H1 (cell line): ENCODE data around the gene UBA6. TPM values are rescaled to one million over a fixed set of nuclear protein-coding genes. Genes with fewer than 3 reads are reported as not detected.

Experiments used
- CTCF ChIA-PET: fragments of 300-600 bp; sonication (Branson Sonifier 250); formaldehyde crosslinking; loops from one replicate; lab custom pipeline; 2021; ENCODE audit not compliant: partially characterized antibody; lab: Charles Lee
- POLR2A ChIA-PET: fragments of 300-600 bp; sonication (Branson Sonifier 250); formaldehyde crosslinking; loops from one replicate; lab custom pipeline; 2021; ENCODE audit warnings: inconsistent platforms; ENCODE audit not compliant: partially characterized antibody; lab: Charles Lee
- DNase-seq, 2 experiments: peaks; one replicate each; pipeline versions ENCODE4 v3.0.0 to v3.0.0-alpha.2; 2010 to 2022; ENCODE audit warnings: low spot score in 2 of 2, low read depth in 1 of 2, mixed read lengths in 1 of 2
- FAIRE-seq: peaks from 2 replicates; lab custom pipeline; 2011; peaks lifted over from hg19 to GRCh38; lab: Jason Lieb, UNC
- H2AFZ ChIP-seq: 2 replicates; pipeline ENCODE4 v1.8.1; 2012; ENCODE audit warnings: low read length, inconsistent platforms
- H2AK5ac ChIP-seq: 2 replicates; pipeline ENCODE4 v1.6.1; 2013; ENCODE audit warnings: low read depth, low read length
- H2BK120ac ChIP-seq: replicated peaks from 2 replicates; pipeline ENCODE3; 2013; ENCODE audit warnings: low read depth, low read length, inconsistent platforms
- H2BK12ac ChIP-seq: 2 replicates; pipeline ENCODE4 v1.6.1; 2013; ENCODE audit warnings: low read depth, low read length
- H2BK15ac ChIP-seq: 2 replicates; pipeline ENCODE4 v1.6.1; 2013; ENCODE audit warnings: low read length
- H2BK20ac ChIP-seq: 2 replicates; pipeline ENCODE4 v1.6.1; 2013; ENCODE audit warnings: low read length
- H2BK5ac ChIP-seq: 2 replicates; pipeline ENCODE4 v1.6.1; 2013; ENCODE audit warnings: low read depth, low read length
- H3K14ac ChIP-seq: 2 replicates; pipeline ENCODE4 v1.6.1; 2013; ENCODE audit warnings: inconsistent platforms; ENCODE audit not compliant: insufficient read length
- H3K18ac ChIP-seq: 2 replicates; pipeline ENCODE4 v1.6.1; 2013; ENCODE audit warnings: low read length; ENCODE audit errors: extremely low read depth
- H3K23ac ChIP-seq: 2 replicates; pipeline ENCODE4 v1.6.1; 2013; ENCODE audit warnings: inconsistent platforms; ENCODE audit not compliant: insufficient read length
- H3K23me2 ChIP-seq: 2 replicates; pipeline ENCODE4 v1.6.1; 2013; ENCODE audit warnings: low read depth, low read length
- H3K27ac ChIP-seq: 2 replicates; pipeline ENCODE4 v1.6.1; 2011; ENCODE audit warnings: low read depth, low read length, inconsistent platforms
- H3K27me3 ChIP-seq, 4 experiments: replicated peaks in 1 of 4; 1 replicate in 1 of 4; 2 replicates in 3 of 4; pipeline versions ENCODE4 v1.6.1 to v1.8.1; 2011 to 2013; ENCODE audit warnings: low read length in 3 of 4, mild to moderate bottlenecking in 3 of 4, inconsistent platforms in 2 of 4, mixed read lengths in 2 of 4, moderate library complexity in 1 of 4; ENCODE audit not compliant: control insufficient read depth in 3 of 4, insufficient read depth in 3 of 4; ENCODE audit errors: extremely low read depth in 1 of 4
- H3K36me3 ChIP-seq, 4 experiments: 2 replicates each; pipeline versions ENCODE4 v1.6.1 to v1.8.1; 2011 to 2013; ENCODE audit warnings: mild to moderate bottlenecking in 4 of 4, low read length in 3 of 4, moderate library complexity in 2 of 4, control low read depth in 1 of 4, inconsistent platforms in 1 of 4; ENCODE audit not compliant: insufficient read depth in 4 of 4, control insufficient read depth in 2 of 4
- H3K4ac ChIP-seq: replicated peaks from 2 replicates; pipeline ENCODE3; 2013; ENCODE audit warnings: low read length, low read depth, mixed read lengths, inconsistent platforms; ENCODE audit not compliant: insufficient read length
- H3K4me1 ChIP-seq, 4 experiments: replicated peaks in 1 of 4; 1 replicate in 1 of 4; 2 replicates in 3 of 4; pipeline versions ENCODE4 v1.6.1 to v1.8.1; 2011 to 2013; ENCODE audit warnings: low read length in 3 of 4, inconsistent platforms in 2 of 4, mixed read lengths in 1 of 4; ENCODE audit not compliant: insufficient read depth in 4 of 4, control insufficient read depth in 3 of 4
- H3K4me2 ChIP-seq, 2 experiments: 2 replicates each; pipeline versions ENCODE4 v1.6.1 to v1.8.1; 2011 to 2013; ENCODE audit warnings: low read depth in 2 of 2, low read length in 2 of 2, control low read depth in 1 of 2, inconsistent platforms in 1 of 2, mild to moderate bottlenecking in 1 of 2; ENCODE audit not compliant: insufficient read depth in 1 of 2
- H3K4me3 ChIP-seq, 4 experiments: fragments of 200-600, 300-600 bp in 1 of 4; sonication (generic), shearing (Covaris generic), sonication (Bioruptor Twin) in 1 of 4; 2 replicates each; pipeline versions ENCODE4 v1.5.1 to v1.8.1; 2011 to 2016; ENCODE audit warnings: low read length in 4 of 4, low read depth in 3 of 4, control low read depth in 2 of 4, inconsistent platforms in 2 of 4, mild to moderate bottlenecking in 2 of 4, mixed read lengths in 1 of 4, moderate library complexity in 1 of 4; ENCODE audit not compliant: insufficient read depth in 2 of 4; ENCODE audit errors: extremely low read depth in 1 of 4
- H3K56ac ChIP-seq: replicated peaks from 2 replicates; pipeline ENCODE3; 2013; ENCODE audit warnings: low read depth, mild to moderate bottlenecking, mixed read lengths, low read length, inconsistent platforms; ENCODE audit not compliant: insufficient read length
- H3K79me1 ChIP-seq: 2 replicates; pipeline ENCODE4 v1.6.1; 2013; ENCODE audit warnings: low read depth, low read length, control low read depth
- H3K79me2 ChIP-seq, 2 experiments: 2 replicates each; pipeline versions ENCODE4 v1.6.1 to v1.8.1; 2012 to 2013; ENCODE audit warnings: low read length in 2 of 2, mild to moderate bottlenecking in 2 of 2, inconsistent platforms in 1 of 2; ENCODE audit not compliant: insufficient read depth in 2 of 2, control insufficient read depth in 1 of 2
- H3K9ac ChIP-seq, 4 experiments: replicated peaks in 1 of 4; 1 replicate in 1 of 4; 2 replicates in 3 of 4; pipeline versions ENCODE4 v1.6.1 to v1.8.1; 2011 to 2013; ENCODE audit warnings: low read depth in 3 of 4, low read length in 3 of 4, control low read depth in 2 of 4, mild to moderate bottlenecking in 2 of 4, moderate library complexity in 2 of 4, inconsistent platforms in 1 of 4; ENCODE audit errors: extremely low read depth in 1 of 4
- H3K9me3 ChIP-seq, 2 experiments: 2 replicates each; pipeline versions ENCODE4 v1.6.1 to v1.8.1; 2012 to 2013; ENCODE audit warnings: mild to moderate bottlenecking in 2 of 2, moderate library complexity in 2 of 2, control low read depth in 1 of 2, inconsistent platforms in 1 of 2, low read depth in 1 of 2, low read length in 1 of 2, mixed read lengths in 1 of 2; ENCODE audit not compliant: insufficient read depth in 2 of 2
- H4K20me1 ChIP-seq, 2 experiments: replicated peaks in 1 of 2; 2 replicates each; pipeline versions ENCODE3 to v1.8.1; 2011 to 2013; ENCODE audit warnings: inconsistent platforms in 2 of 2, low read length in 2 of 2, mild to moderate bottlenecking in 1 of 2; ENCODE audit not compliant: insufficient read depth in 2 of 2, control insufficient read depth in 1 of 2
- H4K5ac ChIP-seq: 2 replicates; pipeline ENCODE4 v1.6.1; 2013; ENCODE audit warnings: low read length, low read depth, mixed read lengths, inconsistent platforms; ENCODE audit not compliant: insufficient read length
- H4K8ac ChIP-seq: 2 replicates; pipeline ENCODE4 v1.8.0; 2013; ENCODE audit warnings: mild to moderate bottlenecking, moderate library complexity, low read length, inconsistent platforms; ENCODE audit not compliant: insufficient read depth; ENCODE audit errors: extremely low read depth
- H4K91ac ChIP-seq: replicated peaks from 2 replicates; pipeline ENCODE3; 2013; ENCODE audit warnings: low read length, mixed read lengths, inconsistent platforms; ENCODE audit not compliant: insufficient read length
- BRCA1 ChIP-seq: IDR thresholded peaks from 2 replicates; pipeline ENCODE4 v1.6.1; 2012; ENCODE audit warnings: low read depth, low read length, improper control_type of control experiment
- CBX5 ChIP-seq: fragments of 300-800, 300-1000 bp; sonication (generic); IDR thresholded peaks from 2 replicates; pipeline ENCODE4 v1.7.1; 2016; ENCODE audit warnings: antibody characterized with exemption, low read length, low read depth
- CHD2 ChIP-seq: IDR thresholded peaks from 2 replicates; pipeline ENCODE4 v1.6.1; 2012; ENCODE audit warnings: low read length, improper control_type of control experiment
- CREB1 ChIP-seq: IDR thresholded peaks from 2 replicates; pipeline ENCODE4 v1.6.1; 2012; ENCODE audit warnings: inconsistent platforms
- CTBP2 ChIP-seq: IDR thresholded peaks from 2 replicates; pipeline ENCODE4 v1.7.0; 2011; ENCODE audit warnings: borderline replicate concordance, mild to moderate bottlenecking, moderate library complexity, mixed read lengths, low read length; ENCODE audit not compliant: insufficient read depth, insufficient read length
- EGR1 ChIP-seq: IDR thresholded peaks from 2 replicates; pipeline ENCODE4 v1.6.1; 2011; ENCODE audit warnings: low read depth, low read length, borderline replicate concordance
- EZH2 ChIP-seq: fragments of 200-600 bp; sonication (generic); IDR thresholded peaks from 2 replicates; pipeline ENCODE4 v1.7.1; 2012; ENCODE audit warnings: low read depth, mild to moderate bottlenecking, moderate library complexity, low read length, inconsistent platforms; ENCODE audit not compliant: severe bottlenecking
- FOSL1 ChIP-seq: IDR thresholded peaks from 2 replicates; pipeline ENCODE4 v1.6.1; 2011; ENCODE audit warnings: mild to moderate bottlenecking, low read depth, low read length, moderate library complexity; ENCODE audit not compliant: insufficient read depth
- HDAC6 ChIP-seq: IDR thresholded peaks from one replicate; pipeline ENCODE4 v1.7.1; 2012; ENCODE audit warnings: low read depth, mild to moderate bottlenecking, inconsistent platforms, low read length, moderate library complexity
- KDM5A ChIP-seq: fragments of 200-600 bp; IDR thresholded peaks from 2 replicates; pipeline ENCODE4 v1.7.1; 2012; ENCODE audit warnings: mild to moderate bottlenecking, low read length, inconsistent platforms, mixed read lengths
- WGBS, 2 experiments: shearing (Covaris generic) in 1 of 2; methylation state at CpG; one replicate each; pipeline versions ENCODE4 v1.1.6 to v1.1.7; 2013 to 2015; ENCODE audit warnings: low lambda C conversion rate in 2 of 2, mixed read lengths in 2 of 2, inconsistent platforms in 1 of 2, low coverage in 1 of 2, missing lambda C conversion rate in 1 of 2; ENCODE audit not compliant: insufficient replicate concordance in 2 of 2, insufficient coverage in 1 of 2, insufficient read length in 1 of 2; ENCODE audit errors: extremely low coverage in 1 of 2, missing lambda C conversion rate in 1 of 2; 5-methylcytosine and 5-hydroxymethylcytosine counted together
- polyA plus RNA-seq, 7 experiments: library from polyadenylated mRNA; depleted of rRNA in 3 of 7; stranded (reverse) in 5 of 7; unstranded in 2 of 7; fragments of >200 nt in 5 of 7; fragments of 200-250 nt in 2 of 7; gene quantifications; 1 replicate in 5 of 7; 2 replicates in 1 of 7; 4 replicates in 1 of 7; pipeline versions ENCODE4 v1.2.1 to v1.2.3, GENCODE V29; 2011 to 2013; ENCODE audit warnings: missing spikeins in 2 of 7, mixed read lengths in 2 of 7
- total RNA-seq: library from RNA; stranded (reverse); fragmentation: NEBNext Ultra II Directional; extraction: Animal tissue kit (Norgen Biotek cat#: 25700); gene quantifications from 2 replicates; pipeline ENCODE4 v1.2.1, GENCODE V29; 2021
- TF ChIP-seq, protein P1 (sequence below): IDR thresholded peaks from 2 replicates; pipeline ENCODE4 v1.6.1; 2011; ENCODE audit warnings: low read depth, mild to moderate bottlenecking, low read length; ENCODE audit not compliant: insufficient read depth
- TF ChIP-seq, protein P2 (sequence below): IDR thresholded peaks from 2 replicates; pipeline ENCODE4 v1.6.1; 2012; ENCODE audit warnings: inconsistent platforms
- TF ChIP-seq, protein P3 (sequence below): IDR thresholded peaks from 2 replicates; pipeline ENCODE4 v1.6.1; 2011; ENCODE audit warnings: low read length, improper control_type of control experiment

UBA6 gene
- total and polyA plus RNA-seq, 2 of the 8 experiments (the other 6 are each of a cell fraction or from before 2014, with no cell fraction given) = 17.4 to 74.3 TPM

DNA sequence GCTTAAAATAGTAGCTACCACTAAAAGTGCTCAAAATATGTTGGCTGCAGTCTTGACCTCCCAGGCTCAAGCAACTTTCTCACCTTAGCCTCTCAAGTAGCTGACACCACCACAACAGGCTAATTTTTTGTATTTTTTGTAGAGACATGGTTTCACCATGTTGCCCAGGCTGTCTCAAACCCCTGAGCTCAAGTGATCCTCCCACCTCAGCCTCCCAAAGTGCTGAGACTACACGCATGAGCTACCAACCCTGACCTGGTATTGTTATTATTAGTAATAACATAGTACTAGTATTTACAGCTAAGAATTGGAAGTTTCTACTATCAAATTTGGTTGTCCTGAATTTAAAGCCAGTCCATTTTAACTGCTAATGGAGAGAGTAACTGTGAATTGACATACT lies 124.4 kb downstream of the UBA6 start:
- DNase-seq = no peak
- Histone ChIP-seq H3K79me1 (no peaks in the 10 kb centered on the region), H3K23ac (no peak overlapping the region), H3K9ac (no peak overlapping the region), H3K27ac (no peak overlapping the region), H2AFZ (no peak overlapping the region), H3K23me2 (no peaks in the 10 kb centered on the region; the same call in 1 of the 2 replicates), H2BK120ac (no peak overlapping the region), H2BK12ac (no peak overlapping the region), H3K36me3 (no peaks in the 10 kb centered on the region), H4K20me1 (no peaks in the 10 kb centered on the region), H2BK15ac (no peak overlapping the region), H3K18ac (no peak overlapping the region), H4K5ac (no peak overlapping the region), H2BK5ac (no peak overlapping the region), H3K4me1 (peaks cover 0 to 7% (median 2%) of the 10 kb centered on the region in 4 experiments; a peak in 1 of 7 replicates), H2AK5ac (no peak overlapping the region), H3K27me3 (no peaks in the 10 kb centered on the region), H3K4me2 (no peak overlapping the region), H3K56ac (no peak overlapping the region), H4K8ac (no peak overlapping the region), H3K4ac (no peak overlapping the region), H3K4me3 (no peak overlapping the region), H3K14ac (no peak overlapping the region), H4K91ac (no peak overlapping the region), H3K9me3 (no peaks in the 10 kb centered on the region), H3K79me2 (no peaks in the 10 kb centered on the region), H2BK20ac (no peak overlapping the region)
- no peak for FAIRE-seq
- WGBS, 2 experiments = 95% methylated on average over 1 of the region's 1 CpG; no CpG with 5 or more reads in 1 of the 2 experiments
- ChIA-PET POLR2A (interaction anchor here (1.1 kb wide), 1 partner anchor 137 kb away, joined by 4 read pairs; no protein-coding TSS in a partner anchor), CTCF (no interaction called here)
- TF ChIP-seq EZH2 = no peak
- no peak for TF ChIP-seq CHD2
- TF ChIP-seq, protein P1, sequence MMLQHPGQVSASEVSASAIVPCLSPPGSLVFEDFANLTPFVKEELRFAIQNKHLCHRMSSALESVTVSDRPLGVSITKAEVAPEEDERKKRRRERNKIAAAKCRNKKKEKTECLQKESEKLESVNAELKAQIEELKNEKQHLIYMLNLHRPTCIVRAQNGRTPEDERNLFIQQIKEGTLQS = no peak
- TF ChIP-seq EGR1 = no peak
- TF ChIP-seq HDAC6 = no peak
- TF ChIP-seq CTBP2 = no peak
- TF ChIP-seq, protein P2, sequence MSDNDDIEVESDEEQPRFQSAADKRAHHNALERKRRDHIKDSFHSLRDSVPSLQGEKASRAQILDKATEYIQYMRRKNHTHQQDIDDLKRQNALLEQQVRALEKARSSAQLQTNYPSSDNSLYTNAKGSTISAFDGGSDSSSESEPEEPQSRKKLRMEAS = no peak
- no peak for TF ChIP-seq KDM5A
- TF ChIP-seq FOSL1 = no peak
- TF ChIP-seq CREB1 = no peak
- TF ChIP-seq BRCA1 = no peak
- no peak for TF ChIP-seq CBX5
- TF ChIP-seq, protein P3, sequence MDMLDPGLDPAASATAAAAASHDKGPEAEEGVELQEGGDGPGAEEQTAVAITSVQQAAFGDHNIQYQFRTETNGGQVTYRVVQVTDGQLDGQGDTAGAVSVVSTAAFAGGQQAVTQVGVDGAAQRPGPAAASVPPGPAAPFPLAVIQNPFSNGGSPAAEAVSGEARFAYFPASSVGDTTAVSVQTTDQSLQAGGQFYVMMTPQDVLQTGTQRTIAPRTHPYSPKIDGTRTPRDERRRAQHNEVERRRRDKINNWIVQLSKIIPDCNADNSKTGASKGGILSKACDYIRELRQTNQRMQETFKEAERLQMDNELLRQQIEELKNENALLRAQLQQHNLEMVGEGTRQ = no peak
